IMR-90 (cell line): Measurements from ENCODE around the gene NEDD4L. TPM values are rescaled to one million over a fixed set of nuclear protein-coding genes. Genes with fewer than 3 reads are reported as not detected.

Experiments used
- ATAC-seq: fragments of 200-7000 bp; cut with Tn5 transposase; 2 replicates; pipeline ENCODE4 v1.9.1; 2020; ENCODE audit warnings: low read depth, mild to moderate bottlenecking, moderate library complexity
- BruUV-seq: library from RNA; stranded (reverse); fragments of 400-500 nt; replicated peaks from 2 replicates; lab custom pipeline; 2021; lab: Mats Ljungman, UMichigan
- CTCF ChIA-PET: fragments of 300-600 bp; formaldehyde crosslinking; extraction: SDS; loops from one replicate; lab custom pipeline; 2021; ENCODE audit warnings: antibody characterized with exemption; lab: Yijun Ruan, JAX
- POLR2A ChIA-PET: fragments of 300-600 bp; sonication (Branson Sonifier 250); formaldehyde crosslinking; loops from one replicate; lab custom pipeline; 2022; ENCODE audit warnings: antibody characterized with exemption; ENCODE audit not compliant: unreplicated experiment; lab: Charles Lee
- DNase-seq: peaks from one replicate; pipeline ENCODE4 v3.0.0; 2013
- H2AFZ ChIP-seq: replicated peaks from 2 replicates; pipeline ENCODE3; 2013; ENCODE audit warnings: low read length, mild to moderate bottlenecking; ENCODE audit not compliant: poor library complexity
- H2AK5ac ChIP-seq: 2 replicates; pipeline ENCODE4 v1.6.1; 2013; ENCODE audit warnings: low read depth, low read length, inconsistent platforms
- H2AK9ac ChIP-seq: replicated peaks from 2 replicates; pipeline ENCODE3; 2013; ENCODE audit warnings: mild to moderate bottlenecking, low read depth, low read length, moderate library complexity; ENCODE audit not compliant: poor library complexity
- H2BK120ac ChIP-seq: 2 replicates; pipeline ENCODE4 v1.6.1; 2013; ENCODE audit warnings: low read depth, low read length, inconsistent platforms
- H2BK15ac ChIP-seq: 3 replicates; pipeline ENCODE4 v1.6.1; 2013; ENCODE audit warnings: low read depth, low read length, inconsistent platforms
- H2BK20ac ChIP-seq: 2 replicates; pipeline ENCODE4 v1.6.1; 2013; ENCODE audit warnings: low read depth, mild to moderate bottlenecking, inconsistent platforms, low read length, moderate library complexity
- H2BK5ac ChIP-seq: 2 replicates; pipeline ENCODE4 v1.6.1; 2013; ENCODE audit warnings: mild to moderate bottlenecking, low read depth, low read length, inconsistent platforms; ENCODE audit not compliant: poor library complexity, severe bottlenecking
- H3K14ac ChIP-seq: replicated peaks from 2 replicates; pipeline ENCODE4 v1.6.1; 2013; ENCODE audit warnings: low read depth, low read length, inconsistent platforms
- H3K18ac ChIP-seq: 2 replicates; pipeline ENCODE4 v1.6.1; 2013; ENCODE audit warnings: low read depth, low read length, control low read depth
- H3K23ac ChIP-seq: 2 replicates; pipeline ENCODE4 v1.6.1; 2013; ENCODE audit warnings: low read depth, low read length, inconsistent platforms
- H3K27ac ChIP-seq: 2 replicates; pipeline ENCODE4 v1.5.1; 2013; ENCODE audit warnings: mild to moderate bottlenecking, control low read depth, low read length; ENCODE audit not compliant: insufficient read depth
- H3K27me3 ChIP-seq: 2 replicates; pipeline ENCODE4 v1.6.1; 2013; ENCODE audit warnings: low read length; ENCODE audit not compliant: control insufficient read depth, insufficient read depth
- H3K36me3 ChIP-seq: 2 replicates; pipeline ENCODE4 v1.6.1; 2013; ENCODE audit warnings: low read length, mixed read lengths; ENCODE audit not compliant: control insufficient read depth, insufficient read depth
- H3K4ac ChIP-seq: 2 replicates; pipeline ENCODE4 v1.6.1; 2013; ENCODE audit warnings: low read depth, low read length, inconsistent platforms
- H3K4me1 ChIP-seq: 2 replicates; pipeline ENCODE4 v1.6.1; 2013; ENCODE audit warnings: low read length, mixed read lengths; ENCODE audit not compliant: control insufficient read depth, insufficient read depth
- H3K4me2 ChIP-seq: 2 replicates; pipeline ENCODE4 v1.6.1; 2013; ENCODE audit warnings: low read depth, mild to moderate bottlenecking, control low read depth, low read length, moderate library complexity
- H3K4me3 ChIP-seq: 2 replicates; pipeline ENCODE4 v1.5.1; 2013; ENCODE audit warnings: low read depth, mild to moderate bottlenecking, control low read depth, low read length, moderate library complexity; ENCODE audit not compliant: insufficient read depth
- H3K56ac ChIP-seq: 2 replicates; pipeline ENCODE4 v1.6.1; 2013; ENCODE audit warnings: low read length, inconsistent platforms; ENCODE audit not compliant: insufficient read depth; ENCODE audit errors: extremely low read depth
- H3K79me1 ChIP-seq, 2 experiments: 2 replicates each; pipeline ENCODE4 v1.6.1; 2013; ENCODE audit warnings: low read length in 2 of 2, inconsistent platforms in 1 of 2, low read depth in 1 of 2
- H3K9ac ChIP-seq: 2 replicates; pipeline ENCODE4 v1.6.1; 2013; ENCODE audit warnings: low read depth, low read length, control low read depth
- H3K9me1 ChIP-seq: 2 replicates; pipeline ENCODE4 v1.6.1; 2013; ENCODE audit warnings: low read length, inconsistent platforms; ENCODE audit not compliant: insufficient read depth
- H3K9me3 ChIP-seq: 2 replicates; pipeline ENCODE4 v1.6.1; 2013; ENCODE audit warnings: low read length; ENCODE audit not compliant: control insufficient read depth, insufficient read depth
- H4K20me1 ChIP-seq: 2 replicates; pipeline ENCODE4 v1.6.1; 2013; ENCODE audit warnings: low read length, inconsistent platforms; ENCODE audit not compliant: insufficient read depth
- H4K5ac ChIP-seq: 2 replicates; pipeline ENCODE4 v1.6.1; 2013; ENCODE audit warnings: mild to moderate bottlenecking, low read depth, low read length, control low read depth
- H4K8ac ChIP-seq, 2 experiments: 2 replicates each; pipeline ENCODE4 v1.6.1; 2013; ENCODE audit warnings: low read depth in 2 of 2, low read length in 2 of 2, control low read depth in 1 of 2, inconsistent platforms in 1 of 2
- H4K91ac ChIP-seq: 2 replicates; pipeline ENCODE4 v1.6.1; 2013; ENCODE audit warnings: low read depth, low read length, inconsistent platforms; ENCODE audit not compliant: insufficient read depth
- BHLHE40 ChIP-seq: fragments of 150-350 bp; IDR thresholded peaks from 2 replicates; pipeline ENCODE4 v1.6.1; 2016; ENCODE audit warnings: mild to moderate bottlenecking, low read depth, low read length
- CHD1 ChIP-seq: IDR thresholded peaks from 2 replicates; pipeline ENCODE4 v1.6.1; 2012; ENCODE audit warnings: low read depth, low read length, improper control_type of control experiment
- CTCF ChIP-seq: conservative IDR thresholded peaks from 2 replicates; pipeline ENCODE4 v1.5.1; 2012; ENCODE audit warnings: mild to moderate bottlenecking, low read depth, low read length, improper control_type of control experiment
- ELK1 ChIP-seq: fragments of 150-350 bp; IDR thresholded peaks from 2 replicates; pipeline ENCODE4 v1.6.1; 2016; ENCODE audit warnings: low read depth, mild to moderate bottlenecking, low read length, moderate library complexity, borderline replicate concordance
- FOS ChIP-seq: fragments of 150-350 bp; IDR thresholded peaks from 2 replicates; pipeline ENCODE4 v1.6.1; 2016; ENCODE audit warnings: low read depth, low read length
- MAZ ChIP-seq: IDR thresholded peaks from 2 replicates; pipeline ENCODE4 v1.6.1; 2012; ENCODE audit warnings: low read depth, mild to moderate bottlenecking, low read length, improper control_type of control experiment, moderate library complexity, borderline replicate concordance
- MXI1 ChIP-seq: IDR thresholded peaks from 2 replicates; pipeline ENCODE4 v1.6.1; 2012; ENCODE audit warnings: low read depth, mild to moderate bottlenecking, low read length, moderate library complexity, borderline replicate concordance
- NFE2L2 ChIP-seq: fragments of 150-350 bp; IDR thresholded peaks from 2 replicates; pipeline ENCODE4 v1.6.1; 2016; ENCODE audit warnings: low read depth, mild to moderate bottlenecking, low read length
- POLR2A ChIP-seq: IDR thresholded peaks from 2 replicates; pipeline ENCODE4 v1.6.1; 2012; ENCODE audit warnings: mild to moderate bottlenecking, low read depth, low read length
- RAD21 ChIP-seq: IDR thresholded peaks from 2 replicates; pipeline ENCODE4 v1.6.1; 2012; ENCODE audit warnings: low read length, improper control_type of control experiment
- RCOR1 ChIP-seq: IDR thresholded peaks from 2 replicates; pipeline ENCODE4 v1.6.1; 2012; ENCODE audit warnings: mild to moderate bottlenecking, low read length, improper control_type of control experiment; ENCODE audit not compliant: insufficient replicate concordance
- SMC3 ChIP-seq: fragments of 150-350 bp; IDR thresholded peaks from 2 replicates; pipeline ENCODE4 v1.6.1; 2016; ENCODE audit warnings: low read depth, mild to moderate bottlenecking, antibody characterized with exemption, low read length, moderate library complexity
- WGBS, 2 experiments: methylation state at CpG; one replicate each; pipeline versions ENCODE4 v1.1.5 to v1.1.7; 2013; ENCODE audit warnings: missing lambda C conversion rate in 2 of 2; ENCODE audit not compliant: insufficient read length in 1 of 2; ENCODE audit errors: extremely low coverage in 2 of 2; 5-methylcytosine and 5-hydroxymethylcytosine counted together
- dilution Hi-C: fragments of 300-500 bp; cut with HindIII; formaldehyde crosslinking; loops from one replicate; pipeline ENCODE4 v1.14.3; 2018; ENCODE audit warnings: low sequenced_read_pairs; ENCODE audit not compliant: unreplicated experiment
- in situ Hi-C: fragments of 300-500 bp; cut with MboI; formaldehyde crosslinking; loops from 3 replicates; pipeline ENCODE4 v1.14.3; 2019; ENCODE audit warnings: low sequenced_read_pairs, inconsistent platforms, mixed read lengths
- intact Hi-C: fragments of 100-400 bp; cut with micrococcal nuclease; formaldehyde crosslinking; loops from 2 replicates; pipeline ENCODE4 v1.10.0; 2022
- polyA plus RNA-seq, 3 experiments: library from polyadenylated mRNA; depleted of rRNA; stranded (reverse); fragments of >200 nt; gene quantifications; 2 replicates each; pipeline ENCODE4 v1.2.3, GENCODE V29; 2012; ENCODE audit warnings: low replicate concordance in 1 of 3
- total RNA-seq: library from RNA; depleted of rRNA; stranded (reverse); fragments of >200 nt; gene quantifications from 2 replicates; pipeline ENCODE4 v1.2.3, GENCODE V29; 2012
- TF ChIP-seq, protein P1 (sequence below): fragments of 150-350 bp; IDR thresholded peaks from 2 replicates; pipeline ENCODE4 v1.6.1; 2017; ENCODE audit warnings: mild to moderate bottlenecking, antibody characterized with exemption, low read length, low read depth

The NEDD4L gene
- total and polyA plus RNA-seq, 2 of the 4 experiments (the other 2 are of a cell fraction), result 10.0 to 10.9 TPM

GRCh38 chr18:58409802-58410445 lies 365.9 kb downstream of the NEDD4L start:
- Histone ChIP-seq H3K23ac (no peak overlapping the region), H3K9me1 (0 out of 2 replicates have a peak, but pooled peaks cover 2% of the 10 kb centered on the region), H3K4me1 (no peaks in the 10 kb centered on the region), H2AK5ac (no peak overlapping the region), H4K8ac (no peak overlapping the region), H3K4me2 (no peak overlapping the region), H3K4ac (no peak overlapping the region), H3K36me3 (no peaks in the 10 kb centered on the region), H3K9ac (no peak overlapping the region), H3K14ac (no peak overlapping the region), H4K91ac (no peak overlapping the region), H4K5ac (no peak overlapping the region), H2BK120ac (no peak overlapping the region), H3K79me1 (no peaks in the 10 kb centered on the region), H2BK5ac (no peak overlapping the region), H4K20me1 (no peaks in the 10 kb centered on the region), H3K27ac (no peak overlapping the region), H3K27me3 (peaks cover 32% of the 10 kb centered on the region), H3K4me3 (no peak overlapping the region), H2AFZ (no peak overlapping the region), H2BK15ac (no peak overlapping the region), H3K56ac (no peak overlapping the region), H2AK9ac (no peak overlapping the region), H3K9me3 (no peaks in the 10 kb centered on the region), H3K18ac (no peak overlapping the region), H2BK20ac (no peak overlapping the region)
- ATAC-seq, result no peak
- DNase-seq, result no peak
- no peak for TF ChIP-seq SMC3
- no peak for TF ChIP-seq CHD1
- no peak for TF ChIP-seq ELK1
- TF ChIP-seq, protein P1, sequence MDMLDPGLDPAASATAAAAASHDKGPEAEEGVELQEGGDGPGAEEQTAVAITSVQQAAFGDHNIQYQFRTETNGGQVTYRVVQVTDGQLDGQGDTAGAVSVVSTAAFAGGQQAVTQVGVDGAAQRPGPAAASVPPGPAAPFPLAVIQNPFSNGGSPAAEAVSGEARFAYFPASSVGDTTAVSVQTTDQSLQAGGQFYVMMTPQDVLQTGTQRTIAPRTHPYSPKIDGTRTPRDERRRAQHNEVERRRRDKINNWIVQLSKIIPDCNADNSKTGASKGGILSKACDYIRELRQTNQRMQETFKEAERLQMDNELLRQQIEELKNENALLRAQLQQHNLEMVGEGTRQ, result no peak
- no peak for TF ChIP-seq MXI1
- TF ChIP-seq RCOR1, result no peak
- no peak for TF ChIP-seq FOS
- no peak for TF ChIP-seq BHLHE40
- TF ChIP-seq RAD21, result no peak
- no peak for TF ChIP-seq CTCF
- TF ChIP-seq MAZ, result no peak
- no peak for TF ChIP-seq NFE2L2
- TF ChIP-seq POLR2A, result no peak
- no TSS peak for BruUV-seq
- in situ Hi-C loops (no loop called here), intact Hi-C loops (no loop called here), dilution Hi-C loops (no loop called here)
- ChIA-PET CTCF (no interaction called here), POLR2A (no interaction called here)
- WGBS, 2 experiments, result 79% methylated on average over 2 of the region's 5 CpGs; no CpG with 5 or more reads in 1 of the 2 experiments
